ENCODE results near the gene GTF3C5. TPM values are rescaled to one million over a fixed set of nuclear protein-coding genes. Genes with fewer than 3 reads are reported as not detected.

Gene GTF3C5
- total and polyA plus RNA-seq, 2 donors from 2014 or later, result 38.0 to 47.7 TPM

DNA sequence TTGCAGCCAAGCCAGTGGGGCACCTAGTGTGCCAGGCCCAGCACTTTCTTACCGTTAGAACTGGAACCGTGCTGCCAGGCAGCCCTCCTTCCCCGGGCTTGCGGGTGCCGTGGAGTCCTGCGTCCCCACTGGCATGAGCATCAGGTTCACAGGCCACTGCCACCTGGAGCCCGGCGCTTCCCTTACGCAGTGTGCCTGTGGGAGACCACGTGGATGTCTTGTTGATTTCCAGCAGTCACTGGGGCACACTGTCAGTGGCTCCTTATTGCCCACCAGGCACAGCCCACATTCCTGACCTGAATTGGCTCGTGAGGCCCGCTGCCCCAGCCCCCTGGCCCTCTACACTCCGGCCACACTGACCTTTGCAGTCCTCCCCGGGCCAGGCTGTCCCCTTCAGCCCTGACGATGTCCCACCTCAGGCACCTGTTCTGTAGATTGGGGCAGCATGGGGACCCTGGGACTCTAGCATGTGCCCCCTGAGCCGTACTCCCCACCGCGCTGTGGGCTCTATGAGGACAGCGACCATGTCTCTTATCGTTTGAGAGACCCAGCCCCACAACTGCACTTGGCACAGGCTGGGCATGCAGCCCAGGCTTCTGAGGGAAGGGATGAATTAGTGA lies 20.6 kb downstream of the GTF3C5 start:
- no peaks in the 10 kb centered on the region for H3K9me3 ChIP-seq (ENCODE audit: control insufficient read depth in 2 of 3, insufficient read depth in 1 of 3, low read length in 3 of 3)
- TF ChIP-seq, protein P1, sequence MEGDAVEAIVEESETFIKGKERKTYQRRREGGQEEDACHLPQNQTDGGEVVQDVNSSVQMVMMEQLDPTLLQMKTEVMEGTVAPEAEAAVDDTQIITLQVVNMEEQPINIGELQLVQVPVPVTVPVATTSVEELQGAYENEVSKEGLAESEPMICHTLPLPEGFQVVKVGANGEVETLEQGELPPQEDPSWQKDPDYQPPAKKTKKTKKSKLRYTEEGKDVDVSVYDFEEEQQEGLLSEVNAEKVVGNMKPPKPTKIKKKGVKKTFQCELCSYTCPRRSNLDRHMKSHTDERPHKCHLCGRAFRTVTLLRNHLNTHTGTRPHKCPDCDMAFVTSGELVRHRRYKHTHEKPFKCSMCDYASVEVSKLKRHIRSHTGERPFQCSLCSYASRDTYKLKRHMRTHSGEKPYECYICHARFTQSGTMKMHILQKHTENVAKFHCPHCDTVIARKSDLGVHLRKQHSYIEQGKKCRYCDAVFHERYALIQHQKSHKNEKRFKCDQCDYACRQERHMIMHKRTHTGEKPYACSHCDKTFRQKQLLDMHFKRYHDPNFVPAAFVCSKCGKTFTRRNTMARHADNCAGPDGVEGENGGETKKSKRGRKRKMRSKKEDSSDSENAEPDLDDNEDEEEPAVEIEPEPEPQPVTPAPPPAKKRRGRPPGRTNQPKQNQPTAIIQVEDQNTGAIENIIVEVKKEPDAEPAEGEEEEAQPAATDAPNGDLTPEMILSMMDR (IDR thresholded peaks at IDR 0.05; ENCODE audit: borderline replicate concordance, extremely low read depth, insufficient read depth), result no peak
- H3K27ac ChIP-seq (ENCODE audit: low read depth in 2 of 2, low read length in 2 of 2), result no peak overlapping the region
- no peaks in the 10 kb centered on the region for H3K4me1 ChIP-seq (ENCODE audit: control insufficient read depth in 2 of 3, insufficient read depth in 2 of 3, low read depth in 1 of 3, low read length in 3 of 3)
- H3K9ac ChIP-seq (ENCODE audit: low read length in 3 of 3), result no peak overlapping the region
- no peak overlapping the region for H3K4me3 ChIP-seq (ENCODE audit: low read length in 3 of 3)
- H3K36me3 ChIP-seq (ENCODE audit: control insufficient read depth in 2 of 3, insufficient read depth in 3 of 3, low read length in 3 of 3), result peaks cover 0 to 44% (median 27%) of the 10 kb centered on the region in 3 donors
- no peak for FAIRE-seq
- H3K27me3 ChIP-seq (ENCODE audit: control insufficient read depth, insufficient read depth, low read length), result no peaks in the 10 kb centered on the region
- peak in 1 of 5 donors; percentile 41 for DNase-seq
- intact Hi-C loops (cut with DNase I), result no loop called here

DNA sequence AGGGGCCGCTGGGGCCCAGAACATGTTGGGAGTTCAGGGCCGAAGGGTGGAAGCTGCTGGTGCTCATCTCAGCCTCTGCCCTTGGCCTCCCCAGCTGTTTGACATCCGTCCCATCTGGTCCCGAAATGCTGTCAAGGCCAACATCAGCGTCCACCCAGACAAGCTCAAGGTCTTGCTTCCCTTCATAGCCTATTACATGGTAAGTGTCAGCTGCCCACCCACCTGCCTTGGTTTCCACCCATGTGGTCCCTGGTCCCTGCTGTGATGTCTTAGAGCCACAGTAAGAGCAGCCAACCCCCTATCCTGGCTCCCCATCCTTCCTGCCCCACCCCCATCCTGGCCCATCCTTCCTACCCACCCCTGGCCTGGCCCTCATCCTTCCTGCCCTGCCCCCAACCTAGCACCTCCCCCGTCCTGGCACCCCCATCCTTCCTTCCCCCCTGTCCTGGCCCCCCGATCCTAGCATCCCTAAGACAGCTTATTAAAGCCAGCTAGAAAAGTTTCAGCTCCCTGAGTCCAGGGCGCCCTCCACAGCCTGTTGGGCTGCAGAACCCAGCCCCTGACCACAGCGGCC lies 21.3 kb downstream of the GTF3C5 start:
- intact Hi-C loops (cut with DNase I), result no loop called here
- Histone ChIP-seq H3K9me3 (ENCODE audit: control insufficient read depth in 2 of 3, insufficient read depth in 1 of 3, low read length in 3 of 3) (no peaks in the 10 kb centered on the region), H3K27ac (ENCODE audit: low read depth in 2 of 2, low read length in 2 of 2) (no peak overlapping the region), H3K4me1 (ENCODE audit: control insufficient read depth in 2 of 3, insufficient read depth in 2 of 3, low read depth in 1 of 3, low read length in 3 of 3) (no peaks in the 10 kb centered on the region), H3K36me3 (ENCODE audit: control insufficient read depth in 2 of 3, insufficient read depth in 3 of 3, low read length in 3 of 3) (peaks cover 0 to 46% (median 26%) of the 10 kb centered on the region in 3 donors), H3K27me3 (ENCODE audit: control insufficient read depth, insufficient read depth, low read length) (no peaks in the 10 kb centered on the region), H3K4me3 (ENCODE audit: low read length in 3 of 3) (no peak overlapping the region), H3K9ac (ENCODE audit: low read length in 3 of 3) (no peak overlapping the region)
- DNase-seq (peak in 1 of 5 donors; percentile 48), FAIRE-seq (no peak)
- TF ChIP-seq, protein P1 (IDR thresholded peaks at IDR 0.05; ENCODE audit: borderline replicate concordance, extremely low read depth, insufficient read depth), result no peak

DNA sequence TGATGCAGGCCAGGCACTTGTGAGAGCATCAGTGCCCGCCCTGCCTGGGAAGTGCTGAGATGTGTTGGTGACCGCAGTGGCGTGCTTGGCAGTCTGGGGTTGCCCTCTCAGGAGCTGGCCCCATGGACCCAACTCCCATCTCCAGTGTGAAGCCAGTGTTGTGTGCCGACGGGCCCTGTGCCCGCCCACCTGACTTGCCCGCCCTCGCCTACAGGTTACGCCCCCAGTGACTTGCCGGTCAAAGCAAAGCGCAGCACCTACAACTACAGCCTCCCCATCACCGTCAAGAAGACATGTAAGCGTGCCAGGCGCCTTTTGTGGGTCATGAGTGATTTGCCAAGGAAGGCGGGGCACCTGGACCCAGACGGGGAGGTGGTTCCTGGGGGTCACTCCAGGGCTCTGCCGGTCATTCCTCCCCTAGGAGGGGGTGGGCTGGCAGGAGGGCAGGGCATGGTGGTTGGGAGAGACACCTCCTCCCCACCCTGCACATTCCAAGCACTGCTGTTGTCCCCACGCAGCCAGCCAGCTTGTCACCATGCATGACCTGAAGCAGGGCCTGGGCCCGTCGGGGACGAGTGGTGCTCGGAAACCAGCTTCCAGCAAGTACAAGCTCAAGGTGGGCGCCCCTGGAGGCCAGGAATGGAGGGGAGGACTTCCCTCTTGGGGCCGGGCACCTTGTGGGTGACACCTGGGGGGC lies 23.5 kb downstream of the GTF3C5 start:
- no peak overlapping the region for H3K9ac ChIP-seq (ENCODE audit: low read length in 3 of 3)
- H3K27me3 ChIP-seq (ENCODE audit: control insufficient read depth, insufficient read depth, low read length), result no peaks in the 10 kb centered on the region
- peaks cover 0 to 41% (median 27%) of the 10 kb centered on the region in 3 donors for H3K36me3 ChIP-seq (ENCODE audit: control insufficient read depth in 2 of 3, insufficient read depth in 3 of 3, low read length in 3 of 3)
- DNase-seq, result peak in 1 of 5 donors; percentile 52
- H3K9me3 ChIP-seq (ENCODE audit: control insufficient read depth in 2 of 3, insufficient read depth in 1 of 3, low read length in 3 of 3), result no peaks in the 10 kb centered on the region
- TF ChIP-seq, protein P1 (IDR thresholded peaks at IDR 0.05; ENCODE audit: borderline replicate concordance, extremely low read depth, insufficient read depth), result no peak
- no peak for FAIRE-seq
- intact Hi-C loops (cut with DNase I), result no loop called here
- no peaks in the 10 kb centered on the region for H3K4me1 ChIP-seq (ENCODE audit: control insufficient read depth in 2 of 3, insufficient read depth in 2 of 3, low read depth in 1 of 3, low read length in 3 of 3)
- H3K27ac ChIP-seq (ENCODE audit: low read depth in 2 of 2, low read length in 2 of 2), result no peak overlapping the region
- no peak overlapping the region for H3K4me3 ChIP-seq (ENCODE audit: low read length in 3 of 3)
